ENCODE results near the gene ADGRE1. TPM values are rescaled to one million over a fixed set of nuclear protein-coding genes. Genes with fewer than 3 reads are reported as not detected.

ADGRE1 gene
- total RNA-seq, 2 donors from 2014 or later, result 0.24 to 0.92 TPM

DNA sequence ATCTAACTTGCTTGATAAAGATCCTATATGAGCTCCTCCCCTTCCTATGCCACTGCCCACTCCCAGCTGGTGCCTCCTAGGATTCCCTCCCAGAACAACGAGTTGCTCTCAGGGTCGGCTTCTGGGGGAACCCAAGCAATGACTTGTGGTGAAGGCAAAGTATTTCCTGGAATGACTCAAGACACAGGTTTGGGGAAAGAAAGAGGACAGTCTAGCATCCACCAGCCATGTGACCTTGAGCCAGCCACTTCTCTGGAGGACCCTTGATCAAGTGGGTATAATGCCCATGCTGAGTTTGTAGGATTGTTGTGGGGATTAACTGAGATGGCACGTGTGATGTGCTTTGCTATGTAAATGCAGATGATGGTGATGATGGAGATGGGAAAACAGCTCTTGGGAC, 100.9 kb downstream of the ADGRE1 start:
- ATAC-seq (no peak), DNase-seq (no peak)
- intact Hi-C loops (cut with DNase I, micrococcal nuclease), result no loop called here

Other genes with a start within 250 kb of the ADGRE1 start
- gene TNFSF14, start 217.4 kb upstream of the ADGRE1 start, total RNA-seq, result under 1 TPM; 0.34 to 0.73 TPM
- 100 to 1,000 TPM in 1 of 2 donors, 10 to 100 TPM in 1; 49.0 to 162 TPM for gene C3, start 166.9 kb upstream of the ADGRE1 start, total RNA-seq
- 100 to 1,000 TPM; 124 to 128 TPM for gene GPR108, start 150.0 kb upstream of the ADGRE1 start, total RNA-seq
- 10 to 100 TPM; 73.6 to 73.9 TPM for gene TRIP10, start 147.9 kb upstream of the ADGRE1 start, total RNA-seq
- 10 to 100 TPM; 46.7 to 52.1 TPM for gene SH2D3A, start 120.1 kb upstream of the ADGRE1 start, total RNA-seq
- 1 to 10 TPM; 8.2 to 8.5 TPM for gene VAV1, start 114.9 kb upstream of the ADGRE1 start, total RNA-seq
- not detected for gene MBD3L2B, start 133.9 kb downstream of the ADGRE1 start, total RNA-seq
- gene MBD3L5, start 143.0 kb downstream of the ADGRE1 start, total RNA-seq, result not detected
- gene MBD3L4, start 152.6 kb downstream of the ADGRE1 start, total RNA-seq, result not detected
- gene MBD3L2, start 161.7 kb downstream of the ADGRE1 start, total RNA-seq, result not detected
- gene MBD3L3, start 171.1 kb downstream of the ADGRE1 start, total RNA-seq, result not detected
- 1 to 10 TPM; 7.8 to 9.6 TPM for gene ZNF557, start 182.1 kb downstream of the ADGRE1 start, total RNA-seq

Measured in left colon (tissue), 2 donors.